IMR-90 (cell line): ENCODE data around the gene RPL14. TPM values are rescaled to one million over a fixed set of nuclear protein-coding genes. Genes with fewer than 3 reads are reported as not detected.

Experiments used
- ATAC-seq: fragments of 200-7000 bp; cut with Tn5 transposase; 2 replicates; pipeline ENCODE4 v1.9.1; 2020; ENCODE audit warnings: low read depth, mild to moderate bottlenecking, moderate library complexity
- BruUV-seq: library from RNA; stranded (reverse); fragments of 400-500 nt; replicated peaks from 2 replicates; lab custom pipeline; 2021; lab: Mats Ljungman, UMichigan
- CTCF ChIA-PET: fragments of 300-600 bp; formaldehyde crosslinking; extraction: SDS; loops from one replicate; lab custom pipeline; 2021; ENCODE audit warnings: antibody characterized with exemption; lab: Yijun Ruan, JAX
- POLR2A ChIA-PET: fragments of 300-600 bp; sonication (Branson Sonifier 250); formaldehyde crosslinking; loops from one replicate; lab custom pipeline; 2022; ENCODE audit warnings: antibody characterized with exemption; ENCODE audit not compliant: unreplicated experiment; lab: Charles Lee
- DNase-seq: peaks from one replicate; pipeline ENCODE4 v3.0.0; 2013
- H2AFZ ChIP-seq: replicated peaks from 2 replicates; pipeline ENCODE3; 2013; ENCODE audit warnings: low read length, mild to moderate bottlenecking; ENCODE audit not compliant: poor library complexity
- H2AK5ac ChIP-seq: 2 replicates; pipeline ENCODE4 v1.6.1; 2013; ENCODE audit warnings: low read depth, low read length, inconsistent platforms
- H2AK9ac ChIP-seq: replicated peaks from 2 replicates; pipeline ENCODE3; 2013; ENCODE audit warnings: mild to moderate bottlenecking, low read depth, low read length, moderate library complexity; ENCODE audit not compliant: poor library complexity
- H2BK120ac ChIP-seq: 2 replicates; pipeline ENCODE4 v1.6.1; 2013; ENCODE audit warnings: low read depth, low read length, inconsistent platforms
- H2BK15ac ChIP-seq: 3 replicates; pipeline ENCODE4 v1.6.1; 2013; ENCODE audit warnings: low read depth, low read length, inconsistent platforms
- H2BK20ac ChIP-seq: 2 replicates; pipeline ENCODE4 v1.6.1; 2013; ENCODE audit warnings: low read depth, mild to moderate bottlenecking, inconsistent platforms, low read length, moderate library complexity
- H2BK5ac ChIP-seq: 2 replicates; pipeline ENCODE4 v1.6.1; 2013; ENCODE audit warnings: mild to moderate bottlenecking, low read depth, low read length, inconsistent platforms; ENCODE audit not compliant: poor library complexity, severe bottlenecking
- H3K14ac ChIP-seq: replicated peaks from 2 replicates; pipeline ENCODE4 v1.6.1; 2013; ENCODE audit warnings: low read depth, low read length, inconsistent platforms
- H3K18ac ChIP-seq: 2 replicates; pipeline ENCODE4 v1.6.1; 2013; ENCODE audit warnings: low read depth, low read length, control low read depth
- H3K23ac ChIP-seq: 2 replicates; pipeline ENCODE4 v1.6.1; 2013; ENCODE audit warnings: low read depth, low read length, inconsistent platforms
- H3K27ac ChIP-seq: 2 replicates; pipeline ENCODE4 v1.5.1; 2013; ENCODE audit warnings: mild to moderate bottlenecking, control low read depth, low read length; ENCODE audit not compliant: insufficient read depth
- H3K27me3 ChIP-seq: 2 replicates; pipeline ENCODE4 v1.6.1; 2013; ENCODE audit warnings: low read length; ENCODE audit not compliant: control insufficient read depth, insufficient read depth
- H3K36me3 ChIP-seq: 2 replicates; pipeline ENCODE4 v1.6.1; 2013; ENCODE audit warnings: low read length, mixed read lengths; ENCODE audit not compliant: control insufficient read depth, insufficient read depth
- H3K4ac ChIP-seq: 2 replicates; pipeline ENCODE4 v1.6.1; 2013; ENCODE audit warnings: low read depth, low read length, inconsistent platforms
- H3K4me1 ChIP-seq: 2 replicates; pipeline ENCODE4 v1.6.1; 2013; ENCODE audit warnings: low read length, mixed read lengths; ENCODE audit not compliant: control insufficient read depth, insufficient read depth
- H3K4me2 ChIP-seq: 2 replicates; pipeline ENCODE4 v1.6.1; 2013; ENCODE audit warnings: low read depth, mild to moderate bottlenecking, control low read depth, low read length, moderate library complexity
- H3K4me3 ChIP-seq: 2 replicates; pipeline ENCODE4 v1.5.1; 2013; ENCODE audit warnings: low read depth, mild to moderate bottlenecking, control low read depth, low read length, moderate library complexity; ENCODE audit not compliant: insufficient read depth
- H3K56ac ChIP-seq: 2 replicates; pipeline ENCODE4 v1.6.1; 2013; ENCODE audit warnings: low read length, inconsistent platforms; ENCODE audit not compliant: insufficient read depth; ENCODE audit errors: extremely low read depth
- H3K79me1 ChIP-seq, 2 experiments: 2 replicates each; pipeline ENCODE4 v1.6.1; 2013; ENCODE audit warnings: low read length in 2 of 2, inconsistent platforms in 1 of 2, low read depth in 1 of 2
- H3K9ac ChIP-seq: 2 replicates; pipeline ENCODE4 v1.6.1; 2013; ENCODE audit warnings: low read depth, low read length, control low read depth
- H3K9me1 ChIP-seq: 2 replicates; pipeline ENCODE4 v1.6.1; 2013; ENCODE audit warnings: low read length, inconsistent platforms; ENCODE audit not compliant: insufficient read depth
- H3K9me3 ChIP-seq: 2 replicates; pipeline ENCODE4 v1.6.1; 2013; ENCODE audit warnings: low read length; ENCODE audit not compliant: control insufficient read depth, insufficient read depth
- H4K20me1 ChIP-seq: 2 replicates; pipeline ENCODE4 v1.6.1; 2013; ENCODE audit warnings: low read length, inconsistent platforms; ENCODE audit not compliant: insufficient read depth
- H4K5ac ChIP-seq: 2 replicates; pipeline ENCODE4 v1.6.1; 2013; ENCODE audit warnings: mild to moderate bottlenecking, low read depth, low read length, control low read depth
- H4K8ac ChIP-seq, 2 experiments: 2 replicates each; pipeline ENCODE4 v1.6.1; 2013; ENCODE audit warnings: low read depth in 2 of 2, low read length in 2 of 2, control low read depth in 1 of 2, inconsistent platforms in 1 of 2
- H4K91ac ChIP-seq: 2 replicates; pipeline ENCODE4 v1.6.1; 2013; ENCODE audit warnings: low read depth, low read length, inconsistent platforms; ENCODE audit not compliant: insufficient read depth
- CHD1 ChIP-seq: IDR thresholded peaks from 2 replicates; pipeline ENCODE4 v1.6.1; 2012; ENCODE audit warnings: low read depth, low read length, improper control_type of control experiment
- CTCF ChIP-seq: conservative IDR thresholded peaks from 2 replicates; pipeline ENCODE4 v1.5.1; 2012; ENCODE audit warnings: mild to moderate bottlenecking, low read depth, low read length, improper control_type of control experiment
- ELK1 ChIP-seq: fragments of 150-350 bp; IDR thresholded peaks from 2 replicates; pipeline ENCODE4 v1.6.1; 2016; ENCODE audit warnings: low read depth, mild to moderate bottlenecking, low read length, moderate library complexity, borderline replicate concordance
- FOS ChIP-seq: fragments of 150-350 bp; IDR thresholded peaks from 2 replicates; pipeline ENCODE4 v1.6.1; 2016; ENCODE audit warnings: low read depth, low read length
- MAZ ChIP-seq: IDR thresholded peaks from 2 replicates; pipeline ENCODE4 v1.6.1; 2012; ENCODE audit warnings: low read depth, mild to moderate bottlenecking, low read length, improper control_type of control experiment, moderate library complexity, borderline replicate concordance
- NFE2L2 ChIP-seq: fragments of 150-350 bp; IDR thresholded peaks from 2 replicates; pipeline ENCODE4 v1.6.1; 2016; ENCODE audit warnings: low read depth, mild to moderate bottlenecking, low read length
- RAD21 ChIP-seq: IDR thresholded peaks from 2 replicates; pipeline ENCODE4 v1.6.1; 2012; ENCODE audit warnings: low read length, improper control_type of control experiment
- RFX5 ChIP-seq: IDR thresholded peaks from 2 replicates; pipeline ENCODE4 v1.8.0; 2012; ENCODE audit warnings: low read depth, mild to moderate bottlenecking, low read length, moderate library complexity
- SMC3 ChIP-seq: fragments of 150-350 bp; IDR thresholded peaks from 2 replicates; pipeline ENCODE4 v1.6.1; 2016; ENCODE audit warnings: low read depth, mild to moderate bottlenecking, antibody characterized with exemption, low read length, moderate library complexity
- USF2 ChIP-seq: fragments of 150-350 bp; IDR thresholded peaks from 2 replicates; pipeline ENCODE4 v1.6.1; 2017; ENCODE audit warnings: mild to moderate bottlenecking, antibody characterized with exemption, low read length, low read depth
- WGBS, 2 experiments: methylation state at CpG; one replicate each; pipeline versions ENCODE4 v1.1.5 to v1.1.7; 2013; ENCODE audit warnings: missing lambda C conversion rate in 2 of 2; ENCODE audit not compliant: insufficient read length in 1 of 2; ENCODE audit errors: extremely low coverage in 2 of 2; 5-methylcytosine and 5-hydroxymethylcytosine counted together
- dilution Hi-C: fragments of 300-500 bp; cut with HindIII; formaldehyde crosslinking; loops from one replicate; pipeline ENCODE4 v1.14.3; 2018; ENCODE audit warnings: low sequenced_read_pairs; ENCODE audit not compliant: unreplicated experiment
- in situ Hi-C: fragments of 300-500 bp; cut with MboI; formaldehyde crosslinking; loops from 3 replicates; pipeline ENCODE4 v1.14.3; 2019; ENCODE audit warnings: low sequenced_read_pairs, inconsistent platforms, mixed read lengths
- intact Hi-C: fragments of 100-400 bp; cut with micrococcal nuclease; formaldehyde crosslinking; loops from 2 replicates; pipeline ENCODE4 v1.10.0; 2022
- polyA plus RNA-seq, 3 experiments: library from polyadenylated mRNA; depleted of rRNA; stranded (reverse); fragments of >200 nt; gene quantifications; 2 replicates each; pipeline ENCODE4 v1.2.3, GENCODE V29; 2012; ENCODE audit warnings: low replicate concordance in 1 of 3
- total RNA-seq: library from RNA; depleted of rRNA; stranded (reverse); fragments of >200 nt; gene quantifications from 2 replicates; pipeline ENCODE4 v1.2.3, GENCODE V29; 2012

Gene RPL14
- total and polyA plus RNA-seq, 2 of the 4 experiments (the other 2 are of a cell fraction): 142 to 492 TPM

- Histone ChIP-seq H2AK5ac (no peak overlapping the region), H3K18ac (no peak overlapping the region), H3K4me2 (no peak overlapping the region), H3K9ac (no peak overlapping the region), H3K4me3 (no peak overlapping the region), H3K9me3 (no peaks in the 10 kb centered on the region), H3K27me3 (no peaks in the 10 kb centered on the region), H3K4ac (no peak overlapping the region), H3K56ac (no peak overlapping the region), H3K14ac (no peak overlapping the region), H2BK15ac (no peak overlapping the region), H4K5ac (no peak overlapping the region), H3K27ac (no peak overlapping the region), H3K4me1 (no peaks in the 10 kb centered on the region), H4K8ac (no peak overlapping the region), H2BK120ac (no peak overlapping the region), H3K79me1 (peaks cover 5 to 16% of the 10 kb centered on the region in 2 experiments), H2AFZ (no peak overlapping the region), H3K36me3 (peaks cover 34% of the 10 kb centered on the region), H3K9me1 (0 out of 2 replicates have a peak, but pooled peaks cover 2% of the 10 kb centered on the region), H2BK5ac (no peak overlapping the region), H4K91ac (no peak overlapping the region), H2AK9ac (no peak overlapping the region), H3K23ac (no peak overlapping the region), H2BK20ac (no peak overlapping the region), H4K20me1 (peaks cover 10% of the 10 kb centered on the region)
- DNase-seq (no peak), ATAC-seq (no peak)
- TF ChIP-seq MAZ (no peak), FOS (no peak), ELK1 (no peak), RAD21 (no peak), RFX5 (no peak), CTCF (no peak), SMC3 (no peak), USF2 (no peak), CHD1 (no peak), NFE2L2 (no peak)
- in situ Hi-C loops: no loop called here
- no TSS peak for BruUV-seq
- ChIA-PET POLR2A (no interaction called here), CTCF (interaction anchor here (0.6 to 1.3 kb wide), 3 partner anchors 12 to 60 kb away, joined by 3 read pairs; partner anchors contain the start of gene ZNF619)
- WGBS, 2 experiments: 90% methylated on average over 5 of the region's 9 CpGs; no CpG with 5 or more reads in 1 of the 2 experiments
- dilution Hi-C loops: no loop called here
- intact Hi-C loops: no loop called here
These were observed 7.4 kb downstream of the RPL14 start for GRCh38 chr3:40464339-40465110.
